GM21825 (cell line): Measurements from ENCODE around the gene CD244.

Source experiments
- ATAC-seq: cut with Tn5 transposase; IDR thresholded peaks from one replicate; pipeline ENCODE4 v1.9.1; 2021; ENCODE audit warnings: mild to moderate bottlenecking, moderate library complexity; ENCODE audit not compliant: unreplicated experiment

The CD244 gene

GRCh38 chr1:160850541-160850940 is 12.1 kb downstream of the CD244 start:
- no peak for ATAC-seq

DNA sequence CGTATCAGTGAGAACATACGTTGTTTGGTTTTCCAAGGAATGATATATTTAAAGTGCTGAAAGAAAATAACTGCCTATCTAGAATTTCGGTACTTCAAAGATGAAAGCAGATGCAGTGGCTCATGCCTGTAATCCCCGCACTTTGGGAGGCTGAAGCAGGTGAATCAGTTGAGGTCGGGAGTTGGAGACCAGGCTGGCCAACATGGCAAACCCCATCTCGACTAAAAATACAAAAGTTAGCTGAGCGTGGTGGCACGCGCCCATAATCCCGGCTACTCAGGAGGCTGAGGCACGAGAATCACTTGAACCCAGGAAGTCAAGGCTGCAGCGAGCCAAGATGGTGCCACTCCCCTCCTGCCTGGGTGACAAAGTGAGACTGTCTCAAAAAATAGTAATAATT is 16.4 kb downstream of the CD244 start:
- ATAC-seq = no peak

DNA sequence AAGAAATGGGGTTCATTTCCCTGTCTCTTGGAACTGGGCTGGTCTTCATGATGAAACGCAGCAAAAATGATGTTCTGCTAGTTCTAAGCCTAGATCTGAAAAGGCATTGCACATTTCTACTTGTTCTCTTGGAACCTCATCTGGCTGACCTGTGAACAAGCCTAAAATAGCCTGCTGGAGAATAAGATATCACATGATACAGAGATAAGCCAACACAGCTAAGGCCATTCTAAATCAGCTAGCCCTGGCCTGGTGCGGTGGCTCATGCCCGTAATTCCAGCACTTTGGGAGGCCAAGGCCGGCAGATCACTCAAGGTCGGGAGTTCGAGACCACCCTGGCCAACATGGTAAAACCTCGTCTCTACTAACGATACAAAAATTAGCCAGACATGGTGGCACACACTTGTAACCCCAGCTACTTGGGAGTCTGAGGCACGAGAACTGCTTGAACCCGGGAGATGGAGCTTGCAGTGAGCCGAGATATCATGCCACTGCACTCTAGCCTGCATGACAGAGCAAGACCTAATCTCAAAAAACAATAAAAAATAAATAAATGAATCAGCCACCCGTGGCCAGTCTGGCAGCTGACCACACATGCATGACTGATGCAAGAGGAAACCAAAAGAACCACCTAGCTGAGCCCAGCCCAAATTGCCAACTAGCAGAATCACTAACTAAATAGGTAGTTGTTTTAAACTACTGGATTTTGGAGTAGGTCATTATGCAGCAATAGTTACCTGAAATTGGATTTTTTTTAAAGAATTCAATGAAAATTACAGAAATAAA is 18.0 kb downstream of the CD244 start:
- no peak for ATAC-seq

GRCh38 chr1:160841079-160841478 is 21.6 kb downstream of the CD244 start:
- no peak for ATAC-seq

- no peak for ATAC-seq
Measured at GRCh38 chr1:160839746-160840145, 22.9 kb downstream of the CD244 start.

- ATAC-seq = no peak
Measured at GRCh38 chr1:160838888-160839287, 23.8 kb downstream of the CD244 start.

DNA sequence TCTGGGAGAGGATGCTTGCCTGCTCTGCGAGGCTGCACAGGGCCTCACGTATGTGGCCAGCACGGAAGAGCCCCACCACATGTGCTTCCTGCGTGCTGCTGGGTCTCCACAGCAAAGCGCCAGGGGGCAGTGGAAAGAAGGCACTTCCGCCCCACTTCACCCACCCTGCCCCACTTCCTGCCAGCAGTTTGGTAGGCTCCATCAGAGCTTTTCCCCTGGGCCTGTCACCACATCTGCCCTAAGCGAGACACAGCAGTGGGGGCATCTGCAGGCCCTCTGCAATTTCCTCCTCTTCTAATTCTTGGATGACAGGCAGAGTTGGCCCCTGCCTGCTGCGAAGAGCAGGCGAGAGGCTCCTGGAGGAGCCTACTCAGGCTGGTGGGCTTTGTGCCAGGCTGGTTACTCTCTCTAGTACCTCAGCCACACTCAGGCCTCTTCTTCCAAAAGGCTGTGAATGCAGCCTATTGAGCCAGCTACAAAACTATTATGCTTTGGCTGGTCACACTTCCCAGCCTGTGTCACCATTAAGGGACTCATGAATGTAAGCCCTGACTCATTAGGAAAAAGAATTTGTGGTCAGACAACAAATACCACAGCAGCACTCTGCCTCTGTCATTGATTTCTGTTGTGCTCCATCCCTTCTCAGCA is 25.0 kb downstream of the CD244 start:
- ATAC-seq = peak; percentile 83

DNA sequence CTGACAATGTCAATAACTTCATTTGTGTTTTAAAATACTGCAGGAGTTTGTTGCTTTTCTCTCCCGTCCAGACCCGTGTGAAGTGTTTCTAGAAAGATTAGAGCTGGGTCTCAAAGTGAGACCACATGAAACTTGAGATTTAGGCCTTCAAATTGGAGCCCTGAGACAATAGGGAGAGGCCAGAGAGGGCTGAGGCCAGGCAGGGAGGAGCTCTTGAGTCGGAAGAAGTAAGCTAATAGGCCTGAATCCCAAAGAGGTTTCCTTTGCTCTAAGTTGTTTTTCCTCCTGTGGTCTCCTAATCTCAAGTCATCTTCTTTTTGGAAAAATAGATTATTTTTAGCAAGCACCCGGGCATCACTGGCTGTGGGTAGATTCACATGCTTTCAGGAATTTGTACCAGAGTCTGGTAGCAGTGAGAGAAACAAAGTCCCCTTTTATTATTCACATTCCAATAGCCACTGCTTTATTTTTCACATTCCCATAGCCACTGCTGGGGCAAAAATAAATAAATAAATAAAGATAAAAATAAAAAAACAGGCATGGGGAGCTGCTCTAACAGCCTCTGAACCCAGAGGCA is 25.6 kb downstream of the CD244 start:
- ATAC-seq = no peak

GRCh38 chr1:160836561-160836960 is 26.1 kb downstream of the CD244 start:
- ATAC-seq = no peak

- ATAC-seq = no peak
Measured at GRCh38 chr1:160835751-160836150, 26.9 kb downstream of the CD244 start.

- ATAC-seq = no peak
Measured at GRCh38 chr1:160834945-160835565, 27.6 kb downstream of the CD244 start.

DNA sequence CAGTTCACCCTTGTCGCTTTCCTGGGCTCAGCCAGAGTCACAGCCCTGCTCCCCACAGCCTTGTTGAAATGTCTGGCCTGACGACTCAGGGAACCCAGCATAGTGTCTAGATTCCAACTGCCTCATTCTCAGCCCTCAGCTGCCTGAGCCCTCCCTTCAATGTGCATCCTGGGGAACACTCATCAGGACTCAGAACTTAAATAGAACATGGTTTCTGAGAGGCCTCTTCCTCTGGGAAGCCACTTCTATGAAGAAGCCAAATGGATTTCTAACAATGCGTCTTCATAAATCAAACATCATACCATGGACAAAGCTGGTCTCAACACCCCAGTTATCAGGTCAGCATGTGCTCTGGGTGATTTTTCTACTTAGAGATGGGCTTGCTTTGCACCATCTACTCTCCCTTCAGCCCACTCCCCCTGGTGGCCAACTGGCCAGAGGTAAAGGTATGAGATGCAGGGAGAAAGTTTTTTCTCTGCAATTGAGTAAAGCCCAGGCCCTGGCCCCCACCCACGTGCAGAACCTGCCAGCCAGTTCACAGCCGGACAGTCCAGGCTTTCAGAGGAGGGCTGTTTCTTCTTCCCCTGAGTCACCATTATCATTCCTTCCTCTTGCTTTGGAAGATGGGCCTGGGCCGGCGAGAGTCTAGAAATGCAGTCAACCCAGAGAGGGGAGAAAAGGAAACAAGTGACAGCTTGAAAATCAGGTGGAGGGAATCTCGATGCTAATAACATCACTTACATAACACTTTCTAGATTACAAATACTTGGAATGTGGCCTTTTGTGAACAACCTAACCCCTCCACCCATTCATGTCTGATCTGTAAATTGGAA is 32.1 kb downstream of the CD244 start:
- ATAC-seq = no peak

DNA sequence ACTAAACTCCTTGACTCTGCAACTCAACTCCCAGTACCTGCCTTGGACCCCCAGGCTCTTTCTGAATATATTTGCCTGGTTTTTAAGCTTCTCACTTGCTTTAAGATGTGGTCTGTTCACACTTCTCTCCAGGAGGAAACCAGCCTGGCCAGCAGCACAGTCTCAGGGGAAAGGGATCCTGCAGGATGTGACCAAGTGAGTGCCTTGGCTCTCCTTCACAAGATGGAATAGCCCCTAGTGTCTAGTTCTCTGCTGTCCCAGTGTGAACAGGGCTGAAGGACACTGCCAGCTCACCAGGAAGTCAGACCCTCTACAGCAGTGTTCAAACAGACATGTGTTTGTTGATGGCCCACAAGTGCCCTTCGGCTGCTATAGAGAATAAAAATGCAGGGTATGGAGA is 32.9 kb downstream of the CD244 start:
- ATAC-seq = no peak

- ATAC-seq = no peak
Measured at GRCh38 chr1:160827418-160827817, 35.3 kb downstream of the CD244 start.

DNA sequence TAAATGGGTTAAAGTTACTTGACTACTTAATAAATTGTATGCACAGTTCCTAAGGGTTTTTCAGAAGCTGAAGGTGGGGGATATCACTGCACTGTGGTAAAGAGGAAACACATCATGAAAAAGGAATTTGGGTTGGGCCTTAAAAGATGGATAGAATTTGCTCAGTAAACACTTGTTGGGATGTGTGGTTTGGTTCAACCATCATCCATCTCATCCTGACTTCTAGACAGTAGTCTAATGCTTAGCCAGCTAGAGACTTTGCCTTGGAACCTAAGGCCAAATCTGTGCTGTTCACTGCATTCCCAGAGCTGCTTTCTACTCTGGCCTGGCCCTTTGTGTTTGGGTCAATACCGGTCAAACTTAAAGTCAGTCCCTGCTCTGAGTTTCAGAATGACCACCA is 36.1 kb downstream of the CD244 start:
- ATAC-seq = no peak

- ATAC-seq = no peak
Measured at GRCh38 chr1:160823296-160823695, 39.4 kb downstream of the CD244 start.

- no peak for ATAC-seq
Measured at GRCh38 chr1:160821627-160822026, 41.1 kb downstream of the CD244 start.

GRCh38 chr1:160819186-160819585 is 43.5 kb downstream of the CD244 start:
- ATAC-seq = no peak

DNA sequence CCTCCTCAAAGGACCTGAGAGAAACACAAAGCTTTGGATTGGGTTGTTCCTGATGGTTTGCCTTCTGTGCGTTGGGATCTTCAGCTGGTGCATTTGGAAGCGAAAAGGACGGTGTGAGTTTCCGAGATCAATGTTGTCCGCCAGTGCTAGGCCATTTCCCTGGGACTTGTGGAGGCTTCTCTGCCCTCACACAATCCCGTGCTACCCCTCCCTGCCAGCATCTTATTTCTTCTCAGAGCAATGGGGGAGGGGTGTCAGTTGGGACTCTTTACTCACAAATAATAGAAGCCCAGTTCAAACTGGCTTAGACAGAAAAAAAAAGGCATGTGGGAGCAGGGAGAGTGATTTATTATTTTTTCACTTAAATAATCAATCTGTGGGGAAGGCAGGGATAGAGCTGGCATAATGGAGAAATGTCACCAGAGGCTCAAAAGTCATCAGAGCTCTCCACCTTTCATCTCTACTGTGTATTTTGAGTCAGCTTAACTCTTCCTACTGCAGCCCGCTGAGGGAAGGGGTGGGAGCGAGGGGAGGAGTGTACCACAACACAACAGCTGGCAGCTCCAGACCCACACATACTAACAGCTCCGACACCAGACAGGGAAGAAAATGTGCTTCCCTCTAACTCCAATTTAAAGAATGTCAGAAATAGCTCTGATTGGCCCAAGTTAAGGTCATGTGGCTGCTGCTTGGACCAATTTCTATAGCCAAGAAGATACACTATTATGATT is 44.3 kb downstream of the CD244 start:
- ATAC-seq = no peak

- ATAC-seq = no peak
Measured at GRCh38 chr1:160814856-160815255, 47.8 kb downstream of the CD244 start.
